ENCODE results near the gene BSN. TPM values are rescaled to one million over a fixed set of nuclear protein-coding genes. Genes with fewer than 3 reads are reported as not detected.

BSN gene
- total and polyA plus RNA-seq, 2 donors (not counting 3 experiments of a cell fraction or from before 2014, with no cell fraction given) = 0.04 to 0.27 TPM

DNA sequence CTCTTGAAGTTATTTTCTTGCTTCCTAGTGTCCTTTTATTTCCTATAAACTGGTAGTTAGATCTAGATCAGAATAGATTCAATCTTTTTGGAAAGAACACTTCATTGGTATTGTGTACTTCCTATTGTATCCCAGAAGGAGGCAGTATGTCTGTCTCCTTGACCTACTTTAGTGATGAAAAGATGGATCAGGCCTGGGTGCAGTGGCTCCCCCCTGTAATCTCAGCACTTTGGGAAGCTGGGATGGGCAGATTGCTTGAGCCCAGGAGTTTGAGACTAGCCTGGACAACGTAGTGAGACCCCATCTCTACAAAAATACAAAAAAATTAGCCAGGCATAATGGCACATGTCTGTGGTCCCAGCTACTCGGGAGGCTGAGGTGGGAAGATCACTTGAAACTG is 12.0 kb downstream of the BSN start:
- Histone ChIP-seq H2AFZ (ENCODE audit: low read depth, low read length) (no peak overlapping the region), H3K27me3 (ENCODE audit: control insufficient read depth in 2 of 2, insufficient read depth in 2 of 2, low read length in 2 of 2) (peaks cover 8 to 20% of the 10 kb centered on the region in 2 experiments), H3K9me3 (replicated peaks; ENCODE audit: control insufficient read depth, insufficient read depth, low read length) (no peaks in the 10 kb centered on the region), H3K27ac (ENCODE audit: insufficient read depth, low read depth, low read length) (no peak overlapping the region), H3K4me2 (ENCODE audit: insufficient read depth, low read length) (no peak overlapping the region), H3K79me2 (ENCODE audit: control insufficient read depth, insufficient read depth, low read length) (no peaks in the 10 kb centered on the region), H4K20me1 (replicated peaks; ENCODE audit: control insufficient read depth, extremely low read depth, insufficient read depth, low read length) (no peaks in the 10 kb centered on the region), H3K36me3 (ENCODE audit: control insufficient read depth in 2 of 2, extremely low read depth in 1 of 2, insufficient read depth in 2 of 2, low read length in 2 of 2) (no peaks in the 10 kb centered on the region), H3K9me1 (replicated peaks; ENCODE audit: control insufficient read depth, extremely low read depth, insufficient read depth, low read length) (no peaks in the 10 kb centered on the region), H3K9ac (replicated peaks; ENCODE audit: extremely low read depth, insufficient read depth, low read length) (no peak overlapping the region), H3K4me3 (replicated peaks in 1 of 3; ENCODE audit: insufficient read depth in 1 of 3, low read depth in 1 of 3, low read length in 3 of 3) (no peak overlapping the region), H3K4me1 (ENCODE audit: control insufficient read depth, extremely low read depth, insufficient read depth, low read length) (no peaks in the 10 kb centered on the region)
- dilution Hi-C loops (cut with MboI; ENCODE audit: extremely low pct_ligation_motif_present, low sequenced_read_pairs) (no loop called here), intact Hi-C loops (cut with micrococcal nuclease) (no loop called here)
- DNase-seq (ENCODE audit: low read depth, low spot score) (no peak), FAIRE-seq (no peak)
- ChIA-PET POLR2A (no interaction called here), CTCF (interaction anchor here (0.9 to 1.6 kb wide), 4 partner anchors 10 to 105 kb away, joined by 3 to 5 read pairs (median 4); no protein-coding TSS in a partner anchor)
- no TSS peak for BruUV-seq (replicated peaks)
- no peak for TF ChIP-seq JUN (IDR thresholded peaks at IDR 0.05; ENCODE audit: borderline replicate concordance, insufficient read depth, insufficient read length, low read depth)
- no peak for TF ChIP-seq MYC (IDR thresholded peaks at IDR 0.05; ENCODE audit: low read depth, low read length)
- TF ChIP-seq POLR2AphosphoS5 (IDR thresholded peaks at IDR 0.05; ENCODE audit: insufficient read depth, low read depth, low read length) = no peak
- TF ChIP-seq FOS (IDR thresholded peaks at IDR 0.05; ENCODE audit: borderline replicate concordance, insufficient read depth, low read length) = no peak
- TF ChIP-seq, protein P1, sequence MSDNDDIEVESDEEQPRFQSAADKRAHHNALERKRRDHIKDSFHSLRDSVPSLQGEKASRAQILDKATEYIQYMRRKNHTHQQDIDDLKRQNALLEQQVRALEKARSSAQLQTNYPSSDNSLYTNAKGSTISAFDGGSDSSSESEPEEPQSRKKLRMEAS (IDR thresholded peaks at IDR 0.05; ENCODE audit: insufficient read depth, insufficient read length) = no peak
- TF ChIP-seq, protein P2, sequence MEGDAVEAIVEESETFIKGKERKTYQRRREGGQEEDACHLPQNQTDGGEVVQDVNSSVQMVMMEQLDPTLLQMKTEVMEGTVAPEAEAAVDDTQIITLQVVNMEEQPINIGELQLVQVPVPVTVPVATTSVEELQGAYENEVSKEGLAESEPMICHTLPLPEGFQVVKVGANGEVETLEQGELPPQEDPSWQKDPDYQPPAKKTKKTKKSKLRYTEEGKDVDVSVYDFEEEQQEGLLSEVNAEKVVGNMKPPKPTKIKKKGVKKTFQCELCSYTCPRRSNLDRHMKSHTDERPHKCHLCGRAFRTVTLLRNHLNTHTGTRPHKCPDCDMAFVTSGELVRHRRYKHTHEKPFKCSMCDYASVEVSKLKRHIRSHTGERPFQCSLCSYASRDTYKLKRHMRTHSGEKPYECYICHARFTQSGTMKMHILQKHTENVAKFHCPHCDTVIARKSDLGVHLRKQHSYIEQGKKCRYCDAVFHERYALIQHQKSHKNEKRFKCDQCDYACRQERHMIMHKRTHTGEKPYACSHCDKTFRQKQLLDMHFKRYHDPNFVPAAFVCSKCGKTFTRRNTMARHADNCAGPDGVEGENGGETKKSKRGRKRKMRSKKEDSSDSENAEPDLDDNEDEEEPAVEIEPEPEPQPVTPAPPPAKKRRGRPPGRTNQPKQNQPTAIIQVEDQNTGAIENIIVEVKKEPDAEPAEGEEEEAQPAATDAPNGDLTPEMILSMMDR (IDR thresholded peaks at IDR 0.05; ENCODE audit: extremely low read depth in 1 of 2, insufficient read depth in 1 of 2, low read depth in 1 of 2, low read length in 2 of 2) = no peak
- no peak for TF ChIP-seq EZH2 (IDR thresholded peaks at IDR 0.05; ENCODE audit: borderline replicate concordance, low read depth, low read length, severe bottlenecking)
- TF ChIP-seq GATA2 (IDR thresholded peaks at IDR 0.05; ENCODE audit: insufficient read depth, insufficient read length, low read depth, low read length) = no peak
- no peak for TF ChIP-seq POLR2A (IDR thresholded peaks at IDR 0.05; ENCODE audit: low read depth, low read length)

Data from endothelial cell of umbilical vein (primary cell).